Measurements from ENCODE around the gene VENTX. TPM values are rescaled to one million over a fixed set of nuclear protein-coding genes. Genes with fewer than 3 reads are reported as not detected.

VENTX gene
- total and polyA plus RNA-seq, 8 donors = 0.15 to 3.2 (median 0.51) TPM; not detected in 2

DNA sequence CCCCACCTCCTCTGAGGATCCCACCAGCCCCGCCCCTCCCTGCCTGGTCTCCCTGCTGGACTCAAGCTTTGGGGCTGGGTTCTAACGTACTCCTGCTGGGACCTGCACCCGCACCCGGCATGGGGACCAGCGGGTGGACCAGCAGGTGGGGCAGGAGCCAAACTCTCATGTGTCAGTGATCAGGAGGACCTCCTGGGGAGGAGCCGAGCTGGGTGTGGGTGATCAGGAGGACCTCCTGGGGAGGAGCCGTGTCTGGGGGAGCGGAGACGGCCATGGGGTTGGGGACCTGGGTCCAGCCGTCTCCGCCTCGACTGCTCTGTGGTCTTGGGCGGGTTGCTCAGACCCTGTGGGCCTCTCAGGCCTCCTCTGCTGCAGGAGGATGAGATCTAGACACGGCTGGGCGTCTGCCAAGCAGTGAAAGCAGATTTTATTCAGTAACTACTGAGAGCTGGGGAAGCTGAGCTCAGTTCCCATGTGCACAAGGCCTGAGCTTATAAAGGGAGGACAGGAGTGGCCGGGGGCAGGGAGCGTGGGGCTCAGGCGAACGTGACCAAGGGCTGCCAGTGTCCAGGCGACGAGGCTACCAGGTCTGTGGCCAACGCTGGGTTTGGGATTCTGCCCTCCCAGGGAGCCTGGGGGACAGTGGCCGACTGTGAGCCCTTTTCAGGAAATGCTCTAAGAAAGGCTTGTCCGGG, 41.3 kb upstream of the VENTX start:
- peak in 1 of 2 donors; percentile 59 for DNase-seq
- H3K4me1 ChIP-seq = no peaks in the 10 kb centered on the region
- peaks cover 0 to 22% (median 9%) of the 10 kb centered on the region in 4 donors for H3K9me3 ChIP-seq
- H3K4me3 ChIP-seq = no peak overlapping the region
- TF ChIP-seq EP300 (IDR thresholded peaks at IDR 0.05) (no peak), POLR2AphosphoS5 (IDR thresholded peaks at IDR 0.05) (no peak), POLR2A (IDR thresholded peaks at IDR 0.05) (no peak)
- TF ChIP-seq, protein P1, sequence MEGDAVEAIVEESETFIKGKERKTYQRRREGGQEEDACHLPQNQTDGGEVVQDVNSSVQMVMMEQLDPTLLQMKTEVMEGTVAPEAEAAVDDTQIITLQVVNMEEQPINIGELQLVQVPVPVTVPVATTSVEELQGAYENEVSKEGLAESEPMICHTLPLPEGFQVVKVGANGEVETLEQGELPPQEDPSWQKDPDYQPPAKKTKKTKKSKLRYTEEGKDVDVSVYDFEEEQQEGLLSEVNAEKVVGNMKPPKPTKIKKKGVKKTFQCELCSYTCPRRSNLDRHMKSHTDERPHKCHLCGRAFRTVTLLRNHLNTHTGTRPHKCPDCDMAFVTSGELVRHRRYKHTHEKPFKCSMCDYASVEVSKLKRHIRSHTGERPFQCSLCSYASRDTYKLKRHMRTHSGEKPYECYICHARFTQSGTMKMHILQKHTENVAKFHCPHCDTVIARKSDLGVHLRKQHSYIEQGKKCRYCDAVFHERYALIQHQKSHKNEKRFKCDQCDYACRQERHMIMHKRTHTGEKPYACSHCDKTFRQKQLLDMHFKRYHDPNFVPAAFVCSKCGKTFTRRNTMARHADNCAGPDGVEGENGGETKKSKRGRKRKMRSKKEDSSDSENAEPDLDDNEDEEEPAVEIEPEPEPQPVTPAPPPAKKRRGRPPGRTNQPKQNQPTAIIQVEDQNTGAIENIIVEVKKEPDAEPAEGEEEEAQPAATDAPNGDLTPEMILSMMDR (IDR thresholded peaks at IDR 0.05) = no peak
- no peak overlapping the region for H3K27ac ChIP-seq
- no peaks in the 10 kb centered on the region for H3K36me3 ChIP-seq
- WGBS, 5 donors = 75 to 83% (median 78%) methylated on average over 18 to 24 of the region's 24 CpGs
- peaks cover 0 to 49% (median 16%) of the 10 kb centered on the region in 3 donors for H3K27me3 ChIP-seq
- intact Hi-C loops (cut with DNase I; ENCODE audit: low total_unique reads) = no loop called here

DNA sequence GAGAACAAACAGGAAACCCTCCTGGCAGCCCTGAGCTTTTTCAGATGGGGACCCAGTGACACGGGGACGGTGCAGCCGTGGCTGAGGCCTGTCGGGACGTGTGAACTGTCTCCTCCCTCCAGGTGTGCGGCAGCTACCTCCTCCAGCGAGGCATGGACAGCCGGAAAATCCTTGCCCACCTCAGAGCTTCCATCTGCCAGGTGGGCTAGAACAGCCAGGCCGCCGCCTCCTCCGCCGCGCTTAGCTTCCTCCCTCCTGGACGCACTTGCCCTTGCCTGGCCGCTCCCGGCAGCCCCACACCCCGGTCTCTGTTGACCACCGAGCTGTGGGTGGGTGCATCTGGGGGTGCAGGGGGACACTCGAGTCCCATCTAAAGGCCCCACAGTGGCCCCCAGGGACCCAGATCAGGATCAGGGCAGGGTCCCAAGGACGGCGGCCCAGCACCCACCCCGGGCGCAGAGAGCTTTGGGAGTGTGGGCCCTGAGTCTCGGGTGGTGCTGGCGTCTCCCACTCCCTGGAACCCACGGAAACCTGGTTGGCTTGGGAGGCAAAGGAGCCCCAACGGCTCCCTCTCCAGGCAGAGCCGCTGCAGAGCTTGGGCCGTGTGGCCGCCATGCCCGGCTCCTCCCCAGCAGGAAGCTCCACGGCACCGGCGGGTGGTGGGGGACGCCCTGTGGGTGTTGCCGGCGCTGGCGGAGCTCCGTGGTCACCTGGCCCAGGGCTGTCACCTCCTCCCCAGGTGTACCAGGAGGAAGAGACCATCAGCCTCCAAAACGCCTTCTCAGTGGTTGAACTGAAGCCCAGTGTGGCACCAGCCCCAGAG, 40.5 kb upstream of the VENTX start:
- Histone ChIP-seq H3K9me3 (peaks cover 0 to 16% (median 8%) of the 10 kb centered on the region in 4 donors), H3K36me3 (no peaks in the 10 kb centered on the region), H3K27me3 (peaks cover 0 to 44% (median 16%) of the 10 kb centered on the region in 3 donors), H3K27ac (no peak overlapping the region), H3K4me1 (no peaks in the 10 kb centered on the region), H3K4me3 (no peak overlapping the region)
- WGBS, 5 donors = 81 to 86% (median 83%) methylated on average over 32 to 40 of the region's 40 CpGs
- DNase-seq = no peak
- intact Hi-C loops (cut with DNase I; ENCODE audit: low total_unique reads) = no loop called here
- TF ChIP-seq EP300 (IDR thresholded peaks at IDR 0.05) (no peak), POLR2A (IDR thresholded peaks at IDR 0.05) (no peak), POLR2AphosphoS5 (IDR thresholded peaks at IDR 0.05) (no peak)
- TF ChIP-seq, protein P1 (IDR thresholded peaks at IDR 0.05) = no peak

DNA sequence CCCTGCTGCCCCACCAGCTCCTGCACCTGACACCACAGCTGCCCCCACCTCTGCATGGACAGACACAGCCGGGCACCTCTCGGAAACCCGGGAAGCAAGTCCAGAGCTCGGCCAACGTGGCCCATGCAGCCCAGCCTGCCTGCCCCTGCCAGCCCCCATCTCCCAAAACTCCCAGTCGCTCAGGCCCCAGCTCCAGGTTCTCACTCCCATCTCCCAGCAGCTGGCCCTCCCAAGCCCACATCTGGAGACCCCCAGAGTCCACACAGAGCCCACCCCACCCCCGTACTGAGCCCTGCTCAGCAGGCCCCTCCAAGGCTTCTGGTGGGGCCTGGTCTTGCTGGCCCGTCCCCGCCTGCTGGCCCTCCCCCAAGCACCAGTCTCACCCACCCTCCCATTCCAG, 39.9 kb upstream of the VENTX start:
- Histone ChIP-seq H3K27me3 (peaks cover 0 to 47% (median 16%) of the 10 kb centered on the region in 3 donors), H3K36me3 (no peaks in the 10 kb centered on the region), H3K4me1 (no peaks in the 10 kb centered on the region), H3K4me3 (no peak overlapping the region), H3K27ac (no peak overlapping the region), H3K9me3 (peaks cover 0 to 12% (median 6%) of the 10 kb centered on the region in 4 donors)
- TF ChIP-seq EP300 (IDR thresholded peaks at IDR 0.05) = no peak
- TF ChIP-seq POLR2AphosphoS5 (IDR thresholded peaks at IDR 0.05) = no peak
- no peak for TF ChIP-seq POLR2A (IDR thresholded peaks at IDR 0.05)
- TF ChIP-seq, protein P1 (IDR thresholded peaks at IDR 0.05) = no peak
- intact Hi-C loops (cut with DNase I; ENCODE audit: low total_unique reads) = no loop called here
- no peak for DNase-seq
- WGBS, 5 donors = 78 to 100% (median 91%) methylated on average over 1 to 9 of the region's 9 CpGs

DNA sequence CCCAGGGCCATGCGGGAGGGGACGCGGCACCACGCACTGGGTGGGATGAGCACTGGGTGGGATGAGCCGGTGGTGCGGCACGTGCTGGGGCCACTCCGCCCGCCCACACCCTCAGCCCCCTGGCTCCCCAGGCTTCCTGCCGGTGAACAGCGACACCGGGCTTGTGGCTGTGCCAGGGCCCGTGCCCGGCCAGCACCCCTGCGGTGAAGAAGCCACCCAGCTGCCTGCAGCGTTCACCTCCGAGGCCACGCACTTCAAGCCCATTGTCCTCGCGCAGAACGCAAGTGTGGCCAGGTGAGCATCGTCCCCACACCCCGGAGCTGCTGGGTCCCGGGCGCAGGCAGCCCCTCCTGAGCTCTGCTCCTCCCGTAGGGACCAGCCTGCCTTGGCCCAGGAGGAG, 39.4 kb upstream of the VENTX start:
- no peak for DNase-seq
- TF ChIP-seq POLR2AphosphoS5 (IDR thresholded peaks at IDR 0.05) (no peak), POLR2A (IDR thresholded peaks at IDR 0.05) (no peak), EP300 (IDR thresholded peaks at IDR 0.05) (no peak)
- TF ChIP-seq, protein P1 (IDR thresholded peaks at IDR 0.05) = no peak
- intact Hi-C loops (cut with DNase I; ENCODE audit: low total_unique reads) = no loop called here

More for the DNA sequence above, 39.4 kb upstream of the VENTX start:
- H3K36me3 ChIP-seq = no peaks in the 10 kb centered on the region
- no peak overlapping the region for H3K27ac ChIP-seq
- peaks cover 0 to 11% (median 3%) of the 10 kb centered on the region in 4 donors for H3K9me3 ChIP-seq
- H3K4me1 ChIP-seq = no peaks in the 10 kb centered on the region
- WGBS, 5 donors = 83 to 96% (median 95%) methylated on average over 7 to 26 of the region's 26 CpGs; no CpG with 5 or more reads in 1 of the 5 donors
- peaks cover 0 to 47% (median 16%) of the 10 kb centered on the region in 3 donors for H3K27me3 ChIP-seq
- no peak overlapping the region for H3K4me3 ChIP-seq
